Measurements from ENCODE around the gene TNKS1BP1. TPM values are rescaled to one million over a fixed set of nuclear protein-coding genes. Genes with fewer than 3 reads are reported as not detected.
"Not testable (repeated sequence)": the region's sequence is repeated elsewhere in the genome, so short reads cannot be mapped to it uniquely, and the experiment has no call there.

Gene TNKS1BP1
- polyA plus RNA-seq, 1 experiment = 73.7 TPM

GRCh38 chr11:57338142-57338541 is 13.4 kb upstream of the TNKS1BP1 start, which contains the start of gene P2RX3:
P2RX3 (plus strand) TSS chr11:57338352; CDS start chr11:57338551, 199 bp downstream.
- H3K27me3 ChIP-seq (ENCODE audit: control insufficient read depth, insufficient read depth, low read length) = no peaks in the 10 kb centered on the region; the same call in 1 of the 2 replicates
- no peaks in the 10 kb centered on the region for H3K36me3 ChIP-seq (ENCODE audit: control insufficient read depth, insufficient read depth, low read length)
- CTCF ChIA-PET = interaction anchor here (1.2 to 2.3 kb wide), 2 partner anchors 11 to 120 kb away, joined by 3 to 8 read pairs; no protein-coding TSS in a partner anchor
- no peak within 1 kb of the TSS for H3K4me3 ChIP-seq (ENCODE audit: low read depth, low read length)
- POLR2A ChIA-PET = no interaction called here
- no peak for DNase-seq (ENCODE audit: low read depth)
- no peak for TF ChIP-seq CTCF (IDR thresholded peaks at IDR 0.05; ENCODE audit: insufficient read depth, low read depth, low read length)

GRCh38 chr11:57336856-57337255 is 12.1 kb upstream of the TNKS1BP1 start:
- H3K27me3 ChIP-seq (ENCODE audit: control insufficient read depth, insufficient read depth, low read length); POLR2A ChIA-PET; DNase-seq (ENCODE audit: low read depth); H3K36me3 ChIP-seq (ENCODE audit: control insufficient read depth, insufficient read depth, low read length); H3K4me3 ChIP-seq (ENCODE audit: low read depth, low read length): not testable (repeated sequence)
- CTCF ChIA-PET = interaction anchor here (1.3 kb wide), 1 partner anchor 9 kb away, joined by 7 read pairs; no protein-coding TSS in a partner anchor

GRCh38 chr11:57336111-57336666 is 11.4 kb upstream of the TNKS1BP1 start:
- ChIA-PET CTCF (interaction anchor here (1.3 kb wide), 1 partner anchor 9 kb away, joined by 7 read pairs; no protein-coding TSS in a partner anchor), POLR2A (no interaction called here)
- TF ChIP-seq CTCF (IDR thresholded peaks at IDR 0.05; ENCODE audit: insufficient read depth, low read depth, low read length) = no peak
- peak overlapping the region; percentile 89 for H3K4me3 ChIP-seq (ENCODE audit: low read depth, low read length)
- H3K27me3 ChIP-seq (ENCODE audit: control insufficient read depth, insufficient read depth, low read length) = no peaks in the 10 kb centered on the region; the same call in 1 of the 2 replicates
- no peak for DNase-seq (ENCODE audit: low read depth)
- H3K36me3 ChIP-seq (ENCODE audit: control insufficient read depth, insufficient read depth, low read length) = peaks cover 15% of the 10 kb centered on the region

GRCh38 chr11:57335343-57336110 is 10.8 kb upstream of the TNKS1BP1 start, which contains the start of gene SSRP1:
SSRP1 (minus strand) TSS chr11:57335892; CDS start chr11:57335121, 771 bp downstream.
- DNase-seq (ENCODE audit: low read depth) = no peak
- CTCF ChIA-PET = interaction anchor here (1.3 to 2.3 kb wide), 2 partner anchors 9 to 10 kb away, joined by 4 to 7 read pairs; no protein-coding TSS in a partner anchor
- Histone ChIP-seq H3K4me3 (ENCODE audit: low read depth, low read length) (peak within 1 kb of the TSS; percentile 89), H3K27me3 (ENCODE audit: control insufficient read depth, insufficient read depth, low read length) (no peaks in the 10 kb centered on the region; the same call in 1 of the 2 replicates), H3K36me3 (ENCODE audit: control insufficient read depth, insufficient read depth, low read length) (peaks cover 20% of the 10 kb centered on the region)
- TF ChIP-seq CTCF (IDR thresholded peaks at IDR 0.05; ENCODE audit: insufficient read depth, low read depth, low read length) = no peak
- POLR2A ChIA-PET = interaction anchor here (0.5 to 0.6 kb wide), 2 partner anchors 56 to 314 kb away, joined by 3 read pairs; no protein-coding TSS in a partner anchor

- TF ChIP-seq CTCF (IDR thresholded peaks at IDR 0.05; ENCODE audit: insufficient read depth, low read depth, low read length) = no peak
- no peak for DNase-seq (ENCODE audit: low read depth)
- Histone ChIP-seq H3K4me3 (ENCODE audit: low read depth, low read length) (peak overlapping the region; percentile 89), H3K27me3 (ENCODE audit: control insufficient read depth, insufficient read depth, low read length) (no peaks in the 10 kb centered on the region), H3K36me3 (ENCODE audit: control insufficient read depth, insufficient read depth, low read length) (peaks cover 25% of the 10 kb centered on the region)
- POLR2A ChIA-PET = interaction anchor here (0.7 kb wide), 1 partner anchor 16 kb away, joined by 3 read pairs; no protein-coding TSS in a partner anchor
- CTCF ChIA-PET = interaction anchor here (1.3 to 2.3 kb wide), 2 partner anchors 9 to 11 kb away, joined by 4 to 7 read pairs; no protein-coding TSS in a partner anchor
Measured at GRCh38 chr11:57335023-57335342, 10.2 kb upstream of the TNKS1BP1 start.
